Breast epithelium (tissue), 4 donors: ENCODE measurements around the gene TMEM267. TPM values are rescaled to one million over a fixed set of nuclear protein-coding genes. Genes with fewer than 3 reads are reported as not detected.
A peak's percentile ranks its signal among the peaks of the same experiment; 100 is the strongest.
"Not testable (repeated sequence)": the region's sequence is repeated elsewhere in the genome, so short reads cannot be mapped to it uniquely, and the experiment has no call there.

ENCODE experiments used
- DNase-seq, 2 donors: peaks; one replicate each; pipeline ENCODE4 v3.0.0-alpha.2; 2019; ENCODE audit warnings: low spot score in 2 of 2
- H3K27ac ChIP-seq, 2 donors: fragments of 200-600 bp; sonication (generic) in 1 of 2; one replicate each; pipeline ENCODE4 v1.5.1; 2016 to 2019; ENCODE audit warnings: mild to moderate bottlenecking in 1 of 2
- H3K27me3 ChIP-seq, 2 donors: fragments of 200-600 bp; sonication (generic) in 1 of 2; one replicate each; pipeline versions ENCODE4 v1.5.1 to v1.6.0; 2017 to 2019; ENCODE audit warnings: control low read depth in 1 of 2, mild to moderate bottlenecking in 1 of 2
- H3K36me3 ChIP-seq: fragments of 200-600 bp; one replicate; pipeline ENCODE4 v1.5.1; 2019
- H3K4me1 ChIP-seq, 2 donors: fragments of 200-600 bp; sonication (generic); one replicate each; pipeline ENCODE4 v1.5.1; 2016 to 2019; ENCODE audit warnings: control low read depth in 1 of 2
- H3K4me3 ChIP-seq, 3 donors: fragments of 200-600 bp; sonication (generic); 1 replicate in 2 of 3; 2 replicates in 1 of 3; pipeline ENCODE4 v1.5.1; 2016 to 2019; ENCODE audit warnings: mild to moderate bottlenecking in 3 of 3, moderate library complexity in 2 of 3
- H3K9me3 ChIP-seq, 2 donors: fragments of 200-600 bp; sonication (generic) in 1 of 2; one replicate each; pipeline ENCODE4 v1.5.1; 2016 to 2019; ENCODE audit warnings: control low read depth in 1 of 2
- CTCF ChIP-seq, 3 donors: fragments of 450-650 bp; IDR thresholded peaks; one replicate each; pipeline ENCODE4 v1.5.1; 2016 to 2017; ENCODE audit warnings: antibody characterized with exemption in 3 of 3, mild to moderate bottlenecking in 3 of 3, moderate library complexity in 3 of 3
- POLR2A ChIP-seq: fragments of 450-650 bp; IDR thresholded peaks from one replicate; pipeline ENCODE4 v1.6.1; 2016; ENCODE audit warnings: antibody characterized with exemption, mild to moderate bottlenecking, moderate library complexity
- POLR2AphosphoS5 ChIP-seq, 3 donors: sonication (generic); formaldehyde crosslinking; IDR thresholded peaks; one replicate each; pipeline ENCODE4 v1.6.1; 2017; ENCODE audit warnings: antibody characterized with exemption in 3 of 3
- intact Hi-C: fragments of 100-400 bp; cut with DNase I; formaldehyde crosslinking; loops from one replicate; pipeline ENCODE4 v1.15.1; 2023; ENCODE audit warnings: low total_unique reads
- total RNA-seq, 3 donors: library from RNA; depleted of rRNA; stranded (reverse); fragments of >200 nt; gene quantifications; one replicate each; pipeline ENCODE4 v1.1.0, GENCODE V29; 2016

The TMEM267 gene
- total RNA-seq, 3 donors from 2014 or later = 11.7 to 21.7 (median 16.1) TPM

- H3K27ac ChIP-seq = peak within 1 kb of the TSS; percentile 63 to 86
- DNase-seq = peak; percentile 95
- intact Hi-C loops = no loop called here
- no peaks in the 10 kb centered on the region for H3K9me3 ChIP-seq
- peak within 1 kb of the TSS; percentile 53 to 73 (median 65) for H3K4me3 ChIP-seq
- H3K27me3 ChIP-seq = no peaks in the 10 kb centered on the region
- H3K4me1 ChIP-seq = no peaks in the 10 kb centered on the region
- TF ChIP-seq POLR2A (peak; percentile 41), CTCF (IDR thresholded peaks at IDR 0.05) (no peak), POLR2AphosphoS5 (IDR thresholded peaks at IDR 0.05) (peak; percentile 54 to 83 (median 74))
- H3K36me3 ChIP-seq = no peaks in the 10 kb centered on the region
These were observed 31.4 kb upstream of the TMEM267 start, which contains the start of gene C5orf34 for GRCh38 chr5:43514816-43515677. Gene C5orf34, minus strand, starts transcription at chr5:43515148. Its CDS starts 5,809 bp downstream, at chr5:43509339.

- intact Hi-C loops = no loop called here
- TF ChIP-seq CTCF (IDR thresholded peaks at IDR 0.05) = no peak
- TF ChIP-seq POLR2A = no peak
- no peak for TF ChIP-seq POLR2AphosphoS5 (IDR thresholded peaks at IDR 0.05)
- Histone ChIP-seq H3K27me3 (no peaks in the 10 kb centered on the region), H3K36me3 (no peaks in the 10 kb centered on the region), H3K4me1 (no peaks in the 10 kb centered on the region), H3K27ac (peak overlapping the region; percentile 63 to 86), H3K4me3 (peak overlapping the region; percentile 53 to 73 (median 65)), H3K9me3 (no peaks in the 10 kb centered on the region)
- DNase-seq = no peak
These were observed 30.8 kb upstream of the TMEM267 start for GRCh38 chr5:43514471-43514815.

GRCh38 chr5:43514025-43514424 is 30.4 kb upstream of the TMEM267 start:
- Histone ChIP-seq H3K4me3 (peak overlapping the region; percentile 53 to 73 (median 65)), H3K4me1 (no peaks in the 10 kb centered on the region), H3K27ac (peak overlapping the region in 1 of 2 donors; percentile 86), H3K27me3 (no peaks in the 10 kb centered on the region), H3K9me3 (no peaks in the 10 kb centered on the region), H3K36me3 (no peaks in the 10 kb centered on the region)
- intact Hi-C loops = no loop called here
- TF ChIP-seq POLR2AphosphoS5 (IDR thresholded peaks at IDR 0.05) (no peak), POLR2A (no peak), CTCF (IDR thresholded peaks at IDR 0.05) (no peak)
- DNase-seq = no peak

- H3K9me3 ChIP-seq, H3K4me3 ChIP-seq, intact Hi-C loops, H3K27ac ChIP-seq, DNase-seq, H3K4me1 ChIP-seq, H3K27me3 ChIP-seq, H3K36me3 ChIP-seq: not testable (repeated sequence)
These were observed 27.4 kb upstream of the TMEM267 start for GRCh38 chr5:43511062-43511461.

GRCh38 chr5:43498581-43498980 is 14.9 kb upstream of the TMEM267 start:
- no peak for TF ChIP-seq POLR2A
- TF ChIP-seq CTCF (IDR thresholded peaks at IDR 0.05) = no peak
- TF ChIP-seq POLR2AphosphoS5 (IDR thresholded peaks at IDR 0.05) = no peak
- DNase-seq = no peak
- intact Hi-C loops = no loop called here
- H3K4me1 ChIP-seq = no peaks in the 10 kb centered on the region
- H3K4me3 ChIP-seq = no peak overlapping the region
- no peaks in the 10 kb centered on the region for H3K9me3 ChIP-seq
- no peaks in the 10 kb centered on the region for H3K36me3 ChIP-seq
- no peak overlapping the region for H3K27ac ChIP-seq
- no peaks in the 10 kb centered on the region for H3K27me3 ChIP-seq
